Measurements from ENCODE around the gene ARHGAP30. TPM values are rescaled to one million over a fixed set of nuclear protein-coding genes. Genes with fewer than 3 reads are reported as not detected.
"Not testable (repeated sequence)": the region's sequence is repeated elsewhere in the genome, so short reads cannot be mapped to it uniquely, and the experiment has no call there.

ARHGAP30 gene
- total RNA-seq, 6 donors from 2014 or later: 26.8 to 69.9 (median 51.2) TPM

DNA sequence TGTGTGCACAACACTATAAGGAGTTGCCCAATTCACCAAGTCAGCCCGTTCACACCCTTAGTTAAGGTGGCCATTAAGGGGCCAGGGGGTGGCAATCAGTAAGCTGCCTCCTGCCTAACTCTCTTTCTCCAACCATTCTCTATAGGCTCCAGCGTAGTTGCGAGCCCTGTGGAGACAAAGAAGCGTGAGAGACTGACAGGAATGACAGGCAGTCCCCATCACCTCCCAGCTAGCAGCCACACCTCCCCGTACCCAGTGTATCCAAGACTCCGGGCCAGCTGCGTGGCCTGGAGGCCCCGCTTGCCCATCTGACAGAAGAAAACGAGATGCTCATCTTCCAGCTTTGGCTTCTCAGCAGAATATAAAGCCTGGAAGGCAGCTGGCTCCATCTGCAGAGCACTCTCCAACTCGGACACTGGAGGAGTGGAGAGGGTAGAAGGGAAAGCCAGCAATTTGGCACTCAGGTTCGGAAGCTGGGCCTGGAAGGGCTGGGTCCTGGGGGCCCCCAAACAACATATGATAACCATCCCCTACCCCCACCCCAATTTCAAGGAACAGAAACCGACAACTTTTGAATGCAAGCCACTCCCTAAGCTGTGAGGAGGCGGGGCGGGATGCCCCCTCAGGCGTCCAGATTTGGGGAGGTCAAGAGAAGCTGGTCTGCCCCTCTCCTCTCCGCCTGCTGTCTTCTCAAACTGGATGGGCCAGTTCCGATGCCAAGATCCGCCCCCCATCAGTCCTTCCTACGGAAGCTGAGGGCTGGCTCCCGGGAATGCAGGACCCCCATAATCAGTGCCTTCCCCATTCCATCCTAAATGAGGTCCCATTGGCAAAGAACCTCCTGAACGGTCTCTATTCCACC, 31.8 kb downstream of the ARHGAP30 start:
- ATAC-seq (ENCODE audit: low FRiP score in 2 of 2): peak; percentile 5 to 11
- H3K27me3 ChIP-seq: no peaks in the 10 kb centered on the region
- H3K27ac ChIP-seq: peak overlapping the region; percentile 74 to 88 (median 81)
- no peak for TF ChIP-seq POLR2A (IDR thresholded peaks at IDR 0.05)
- TF ChIP-seq, protein P1, sequence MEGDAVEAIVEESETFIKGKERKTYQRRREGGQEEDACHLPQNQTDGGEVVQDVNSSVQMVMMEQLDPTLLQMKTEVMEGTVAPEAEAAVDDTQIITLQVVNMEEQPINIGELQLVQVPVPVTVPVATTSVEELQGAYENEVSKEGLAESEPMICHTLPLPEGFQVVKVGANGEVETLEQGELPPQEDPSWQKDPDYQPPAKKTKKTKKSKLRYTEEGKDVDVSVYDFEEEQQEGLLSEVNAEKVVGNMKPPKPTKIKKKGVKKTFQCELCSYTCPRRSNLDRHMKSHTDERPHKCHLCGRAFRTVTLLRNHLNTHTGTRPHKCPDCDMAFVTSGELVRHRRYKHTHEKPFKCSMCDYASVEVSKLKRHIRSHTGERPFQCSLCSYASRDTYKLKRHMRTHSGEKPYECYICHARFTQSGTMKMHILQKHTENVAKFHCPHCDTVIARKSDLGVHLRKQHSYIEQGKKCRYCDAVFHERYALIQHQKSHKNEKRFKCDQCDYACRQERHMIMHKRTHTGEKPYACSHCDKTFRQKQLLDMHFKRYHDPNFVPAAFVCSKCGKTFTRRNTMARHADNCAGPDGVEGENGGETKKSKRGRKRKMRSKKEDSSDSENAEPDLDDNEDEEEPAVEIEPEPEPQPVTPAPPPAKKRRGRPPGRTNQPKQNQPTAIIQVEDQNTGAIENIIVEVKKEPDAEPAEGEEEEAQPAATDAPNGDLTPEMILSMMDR (IDR thresholded peaks at IDR 0.05): no peak
- no peak for TF ChIP-seq EP300 (IDR thresholded peaks at IDR 0.05)
- TF ChIP-seq POLR2AphosphoS5 (IDR thresholded peaks at IDR 0.05): no peak
- H3K36me3 ChIP-seq: peaks cover 32 to 49% (median 38%) of the 10 kb centered on the region in 4 donors
- H3K4me1 ChIP-seq: peaks cover 7 to 20% (median 16%) of the 10 kb centered on the region in 4 donors
- 54 to 68% methylated on average over 19 to 21 of the region's 21 CpGs for WGBS, 2 donors
- H3K4me3 ChIP-seq: peak overlapping the region in 3 of 4 donors; percentile 63 to 76 (median 73)
- no peaks in the 10 kb centered on the region for H3K9me3 ChIP-seq
- peak in 1 of 2 donors; percentile 36 for DNase-seq

DNA sequence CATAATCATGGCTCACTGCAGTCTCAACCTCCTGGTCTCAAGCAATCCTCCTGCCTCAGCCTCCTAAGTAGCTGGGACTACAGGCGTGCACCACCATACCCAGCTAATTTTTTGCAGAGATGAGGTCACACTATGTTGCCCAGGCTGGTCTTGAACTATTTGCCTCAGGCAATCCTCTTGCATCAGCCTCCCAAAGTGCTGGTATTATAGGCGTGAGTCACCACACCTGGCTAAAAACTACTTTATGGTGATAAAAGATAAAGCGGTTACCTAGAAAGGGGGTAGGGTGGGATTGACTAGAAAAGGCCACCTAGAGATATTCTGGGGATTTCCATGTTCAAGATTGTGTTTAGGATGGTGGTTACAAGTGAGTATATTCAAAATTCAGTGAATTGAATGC, 35.9 kb downstream of the ARHGAP30 start:
- no peaks in the 10 kb centered on the region for H3K27me3 ChIP-seq
- no peaks in the 10 kb centered on the region for H3K9me3 ChIP-seq
- peaks cover 0 to 9% (median 2%) of the 10 kb centered on the region in 4 donors for H3K36me3 ChIP-seq
- TF ChIP-seq POLR2AphosphoS5 (IDR thresholded peaks at IDR 0.05) (no peak), EP300 (IDR thresholded peaks at IDR 0.05) (no peak), POLR2A (IDR thresholded peaks at IDR 0.05) (no peak)
- TF ChIP-seq, protein P1 (IDR thresholded peaks at IDR 0.05): no peak
- H3K4me3 ChIP-seq: no peak overlapping the region
- no peak for DNase-seq
- H3K27ac ChIP-seq: no peak overlapping the region
- 95 to 100% methylated on average over 3 of the region's 3 CpGs for WGBS, 2 donors
- no peak for ATAC-seq (ENCODE audit: low FRiP score in 2 of 2)
- peaks cover 7 to 28% (median 9%) of the 10 kb centered on the region in 4 donors for H3K4me1 ChIP-seq

DNA sequence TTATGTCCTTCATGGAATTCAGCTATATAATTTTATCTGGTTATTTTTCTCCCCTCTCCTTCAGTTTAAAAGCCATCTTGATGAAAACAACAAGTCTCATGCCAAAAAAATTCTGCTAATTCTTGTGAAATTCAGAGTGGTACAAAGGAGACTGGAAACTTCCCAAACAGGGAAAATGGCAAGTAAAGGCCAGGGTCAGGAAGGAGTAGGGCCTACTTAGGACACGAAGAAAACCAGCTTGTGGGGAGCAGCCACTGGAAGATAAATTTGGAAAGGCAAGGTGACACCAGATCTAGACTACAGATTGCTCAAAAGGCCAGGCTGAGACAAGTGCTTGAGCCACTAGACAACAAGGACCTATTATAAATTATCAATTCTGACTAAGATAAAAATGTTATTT, 37.3 kb downstream of the ARHGAP30 start:
- Histone ChIP-seq H3K36me3 (no peaks in the 10 kb centered on the region), H3K27me3 (no peaks in the 10 kb centered on the region), H3K4me1 (peaks cover 0 to 18% (median 0%) of the 10 kb centered on the region in 4 donors), H3K27ac (peak overlapping the region in 1 of 4 donors; percentile 8), H3K9me3 (no peaks in the 10 kb centered on the region), H3K4me3 (no peak overlapping the region)
- ATAC-seq (ENCODE audit: low FRiP score in 2 of 2): no peak
- no peak for DNase-seq
- WGBS, 2 donors: 43 to 62% methylated on average over 1 of the region's 1 CpG
- TF ChIP-seq, protein P1 (IDR thresholded peaks at IDR 0.05): no peak
- TF ChIP-seq EP300 (IDR thresholded peaks at IDR 0.05): no peak
- TF ChIP-seq POLR2AphosphoS5 (IDR thresholded peaks at IDR 0.05): no peak
- no peak for TF ChIP-seq POLR2A (IDR thresholded peaks at IDR 0.05)

DNA sequence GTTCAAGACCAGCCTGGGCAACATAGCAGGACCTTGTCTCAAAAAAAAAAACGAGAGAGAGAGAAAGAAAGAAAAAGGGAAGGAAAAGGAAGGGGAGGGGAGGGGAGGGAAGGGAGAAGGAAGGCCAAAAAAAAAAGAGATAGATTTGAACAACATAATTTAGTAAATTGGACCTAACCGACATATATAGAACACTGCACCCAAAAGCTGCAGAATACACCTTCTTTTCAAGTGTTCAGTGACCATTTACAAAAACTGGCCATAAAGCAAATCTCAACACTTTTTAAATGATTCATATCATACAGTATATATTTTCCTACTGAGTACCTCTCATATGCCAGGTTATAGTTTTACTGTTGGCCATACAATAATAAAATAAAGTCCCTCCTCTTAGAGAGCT, 37.8 kb downstream of the ARHGAP30 start:
- TF ChIP-seq EP300 (IDR thresholded peaks at IDR 0.05) (no peak), POLR2AphosphoS5 (IDR thresholded peaks at IDR 0.05) (no peak), POLR2A (IDR thresholded peaks at IDR 0.05) (no peak)
- TF ChIP-seq, protein P1 (IDR thresholded peaks at IDR 0.05): no peak
- Histone ChIP-seq H3K27ac (no peak overlapping the region), H3K27me3 (no peaks in the 10 kb centered on the region), H3K9me3 (no peaks in the 10 kb centered on the region), H3K4me1 (peaks cover 0 to 18% (median 0%) of the 10 kb centered on the region in 4 donors), H3K4me3 (no peak overlapping the region), H3K36me3 (no peaks in the 10 kb centered on the region)
- 55 to 74% methylated on average over 2 of the region's 2 CpGs for WGBS, 2 donors
- ATAC-seq (ENCODE audit: low FRiP score in 2 of 2) (no peak), DNase-seq (no peak)

DNA sequence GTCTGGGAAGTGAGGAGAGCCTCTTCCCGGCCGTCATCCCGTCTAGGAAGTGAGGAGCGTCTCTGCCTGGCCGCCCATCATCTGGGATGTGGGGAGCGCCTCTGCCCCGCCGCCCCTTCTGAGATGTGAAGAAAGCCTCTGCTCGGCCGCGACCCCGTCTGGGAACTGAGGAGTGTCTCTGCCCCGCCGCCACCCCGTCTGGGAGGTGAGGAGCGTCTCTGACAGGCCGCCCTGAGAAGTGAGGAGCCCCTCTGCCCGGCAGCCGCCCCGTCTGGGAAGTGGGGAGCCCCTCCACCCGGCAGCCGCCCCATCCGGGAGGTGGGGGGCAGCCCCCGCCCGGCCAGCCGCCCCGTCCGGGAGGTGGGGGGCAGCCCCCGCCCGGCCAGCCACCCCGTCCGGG, 40.2 kb downstream of the ARHGAP30 start:
- H3K27me3 ChIP-seq; H3K27ac ChIP-seq; H3K9me3 ChIP-seq; DNase-seq; ATAC-seq (ENCODE audit: low FRiP score in 2 of 2); H3K36me3 ChIP-seq; H3K4me3 ChIP-seq: not testable (repeated sequence)
- H3K4me1 ChIP-seq: peaks cover 0 to 18% (median 0%) of the 10 kb centered on the region in 4 donors
- 98 to 100% methylated on average over 4 to 24 of the region's 32 CpGs for WGBS, 2 donors

DNA sequence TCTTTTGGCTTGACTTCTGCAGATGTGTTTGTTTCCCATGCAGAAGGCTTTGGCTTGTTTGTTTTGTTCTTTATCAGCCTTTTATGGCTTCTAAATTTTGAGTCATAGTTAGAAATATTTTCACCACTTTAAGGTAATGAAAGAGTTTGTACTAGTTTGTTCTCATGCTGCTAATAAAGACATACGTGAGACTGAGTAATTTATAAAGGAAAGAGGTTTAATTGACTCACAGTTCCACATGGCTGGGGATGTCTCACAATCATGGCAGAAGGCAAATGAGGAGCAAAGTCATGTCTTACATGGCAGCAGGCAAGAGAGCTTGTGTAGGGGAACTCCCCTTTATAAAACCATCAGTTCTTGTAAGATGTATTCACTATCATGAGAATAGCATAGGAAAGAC, 42.7 kb downstream of the ARHGAP30 start:
- ATAC-seq (ENCODE audit: low FRiP score in 2 of 2): not testable (repeated sequence)

DNA sequence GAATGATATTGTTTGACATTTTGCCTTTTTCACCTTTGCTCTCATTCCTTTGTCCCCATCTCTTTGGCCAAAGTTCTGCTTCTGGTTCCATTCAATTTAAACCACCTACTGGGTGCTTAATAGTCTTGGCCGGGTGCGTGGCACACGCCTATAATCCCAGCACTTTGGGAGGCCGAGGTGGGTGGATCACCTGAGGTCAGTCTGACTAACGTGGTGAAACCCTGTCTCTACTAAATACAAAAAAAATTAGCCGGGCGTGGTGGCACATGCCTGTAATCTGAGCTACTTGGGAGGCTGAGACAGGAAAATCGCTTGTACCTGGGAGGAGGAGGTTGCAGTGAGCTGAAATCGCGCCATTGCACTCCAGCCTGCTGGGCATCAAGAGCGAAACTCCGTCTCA, 47.3 kb downstream of the ARHGAP30 start:
- 90 to 93% methylated on average over 12 of the region's 12 CpGs for WGBS, 2 donors
- not testable (repeated sequence) for H3K9me3 ChIP-seq; H3K36me3 ChIP-seq; DNase-seq; ATAC-seq (ENCODE audit: low FRiP score in 2 of 2); H3K4me3 ChIP-seq; H3K27me3 ChIP-seq
- peak overlapping the region in 1 of 4 donors; percentile 8 for H3K27ac ChIP-seq
- peaks cover 18 to 31% (median 29%) of the 10 kb centered on the region in 4 donors for H3K4me1 ChIP-seq

More for the DNA sequence above, 42.7 kb downstream of the ARHGAP30 start:
- not testable (repeated sequence) for H3K4me1 ChIP-seq, DNase-seq, H3K27ac ChIP-seq, H3K27me3 ChIP-seq, H3K36me3 ChIP-seq, H3K9me3 ChIP-seq, H3K4me3 ChIP-seq
- WGBS, 2 donors: 73 to 82% methylated on average over 1 of the region's 1 CpG
